Measurements from ENCODE around the gene LENG1. TPM values are rescaled to one million over a fixed set of nuclear protein-coding genes. Genes with fewer than 3 reads are reported as not detected.

LENG1 gene
- total and polyA plus RNA-seq, 9 of the 15 experiments (the other 6 are each of a cell fraction or from before 2014, with no cell fraction given): 0.30 to 10.5 (median 4.7) TPM

DNA sequence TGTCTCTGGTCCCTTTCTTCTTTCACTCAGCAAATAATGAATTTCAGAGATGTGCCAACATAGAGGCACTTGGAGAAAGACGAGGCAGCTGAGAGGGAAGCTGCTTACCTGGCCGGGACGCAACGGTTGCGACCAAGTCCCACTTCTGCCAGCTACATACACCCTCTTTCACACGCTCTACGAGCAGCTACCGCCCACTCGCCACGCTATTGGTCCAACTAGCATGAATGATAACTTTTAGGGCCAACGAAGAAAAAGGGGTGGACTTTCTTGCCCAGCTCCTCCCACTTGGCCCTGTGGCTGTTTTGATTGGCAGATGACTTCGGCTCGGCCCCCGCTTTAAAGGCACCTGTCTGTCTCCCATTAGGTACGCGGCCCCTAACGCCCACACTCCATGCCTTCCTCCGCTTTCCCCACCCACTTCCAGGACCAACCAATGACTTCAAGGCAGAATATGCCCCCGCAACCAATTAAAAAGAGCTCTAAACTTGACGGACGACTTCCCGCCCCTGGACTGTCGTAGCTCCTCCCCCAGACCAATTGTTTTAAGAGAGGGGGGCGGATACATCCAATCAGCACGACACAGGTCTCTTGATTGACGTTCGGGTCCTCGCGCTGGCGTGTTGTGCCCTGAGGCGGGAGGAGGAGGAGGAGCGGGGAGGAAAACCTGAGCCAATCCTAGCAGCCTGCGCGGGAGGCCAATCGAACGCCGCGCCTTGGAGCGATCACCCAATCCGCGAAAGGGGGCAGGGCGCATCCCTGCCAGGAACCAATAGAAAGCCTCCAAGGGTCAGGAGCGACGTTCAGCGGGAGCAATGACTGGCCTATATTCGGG, 22.4 kb downstream of the LENG1 start (continued):
- TF ChIP-seq, protein P1, sequence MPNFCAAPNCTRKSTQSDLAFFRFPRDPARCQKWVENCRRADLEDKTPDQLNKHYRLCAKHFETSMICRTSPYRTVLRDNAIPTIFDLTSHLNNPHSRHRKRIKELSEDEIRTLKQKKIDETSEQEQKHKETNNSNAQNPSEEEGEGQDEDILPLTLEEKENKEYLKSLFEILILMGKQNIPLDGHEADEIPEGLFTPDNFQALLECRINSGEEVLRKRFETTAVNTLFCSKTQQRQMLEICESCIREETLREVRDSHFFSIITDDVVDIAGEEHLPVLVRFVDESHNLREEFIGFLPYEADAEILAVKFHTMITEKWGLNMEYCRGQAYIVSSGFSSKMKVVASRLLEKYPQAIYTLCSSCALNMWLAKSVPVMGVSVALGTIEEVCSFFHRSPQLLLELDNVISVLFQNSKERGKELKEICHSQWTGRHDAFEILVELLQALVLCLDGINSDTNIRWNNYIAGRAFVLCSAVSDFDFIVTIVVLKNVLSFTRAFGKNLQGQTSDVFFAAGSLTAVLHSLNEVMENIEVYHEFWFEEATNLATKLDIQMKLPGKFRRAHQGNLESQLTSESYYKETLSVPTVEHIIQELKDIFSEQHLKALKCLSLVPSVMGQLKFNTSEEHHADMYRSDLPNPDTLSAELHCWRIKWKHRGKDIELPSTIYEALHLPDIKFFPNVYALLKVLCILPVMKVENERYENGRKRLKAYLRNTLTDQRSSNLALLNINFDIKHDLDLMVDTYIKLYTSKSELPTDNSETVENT (CRISPR knock-in tag; IDR thresholded peaks at IDR 0.05): peak; percentile 9; the same call in 1 of the 2 replicates
- TF ChIP-seq SRSF7 (optimal IDR thresholded peaks at IDR 0.05; ENCODE audit: low read depth, low read length) (no peak), ZNF384 (IDR thresholded peaks at IDR 0.05; ENCODE audit: low read depth, low read length) (no peak), SAFB (IDR thresholded peaks at IDR 0.05; ENCODE audit: borderline replicate concordance, low read depth, low read length) (no peak), TCF3 (CRISPR knock-in tag; IDR thresholded peaks at IDR 0.05) (no peak), ATF7 (IDR thresholded peaks at IDR 0.05) (peak; percentile 83), SIRT6 (IDR thresholded peaks at IDR 0.05; ENCODE audit: low read depth, low read length) (no peak), ZNF668 (CRISPR knock-in tag; IDR thresholded peaks at IDR 0.05) (no peak), KDM5B (IDR thresholded peaks at IDR 0.05; ENCODE audit: insufficient replicate concordance, low read depth, low read length) (peak; percentile 79), PTTG1 (tag; IDR thresholded peaks at IDR 0.05; ENCODE audit: low read depth) (no peak), ZBED1 (IDR thresholded peaks at IDR 0.05) (no peak), ZZZ3 (IDR thresholded peaks at IDR 0.05) (no peak), ZNF41 (CRISPR knock-in tag; conservative IDR thresholded peaks at IDR 0.05) (no peak), RBM34 (IDR thresholded peaks at IDR 0.05; ENCODE audit: borderline replicate concordance, insufficient read depth, low read length) (no peak), XRCC5 (IDR thresholded peaks at IDR 0.05; ENCODE audit: low read depth, low read length) (0 out of 2 replicates have a peak, but pooled peaks have one; percentile 24), MTA3 (IDR thresholded peaks at IDR 0.05; ENCODE audit: borderline replicate concordance) (peak; percentile 75; the same call in 1 of the 2 replicates)
- TF ChIP-seq, protein P2, sequence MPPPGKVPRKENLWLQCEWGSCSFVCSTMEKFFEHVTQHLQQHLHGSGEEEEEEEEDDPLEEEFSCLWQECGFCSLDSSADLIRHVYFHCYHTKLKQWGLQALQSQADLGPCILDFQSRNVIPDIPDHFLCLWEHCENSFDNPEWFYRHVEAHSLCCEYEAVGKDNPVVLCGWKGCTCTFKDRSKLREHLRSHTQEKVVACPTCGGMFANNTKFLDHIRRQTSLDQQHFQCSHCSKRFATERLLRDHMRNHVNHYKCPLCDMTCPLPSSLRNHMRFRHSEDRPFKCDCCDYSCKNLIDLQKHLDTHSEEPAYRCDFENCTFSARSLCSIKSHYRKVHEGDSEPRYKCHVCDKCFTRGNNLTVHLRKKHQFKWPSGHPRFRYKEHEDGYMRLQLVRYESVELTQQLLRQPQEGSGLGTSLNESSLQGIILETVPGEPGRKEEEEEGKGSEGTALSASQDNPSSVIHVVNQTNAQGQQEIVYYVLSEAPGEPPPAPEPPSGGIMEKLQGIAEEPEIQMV (tag; conservative IDR thresholded peaks at IDR 0.05; ENCODE audit: low read depth): peak; percentile 96
- TF ChIP-seq, protein P3, sequence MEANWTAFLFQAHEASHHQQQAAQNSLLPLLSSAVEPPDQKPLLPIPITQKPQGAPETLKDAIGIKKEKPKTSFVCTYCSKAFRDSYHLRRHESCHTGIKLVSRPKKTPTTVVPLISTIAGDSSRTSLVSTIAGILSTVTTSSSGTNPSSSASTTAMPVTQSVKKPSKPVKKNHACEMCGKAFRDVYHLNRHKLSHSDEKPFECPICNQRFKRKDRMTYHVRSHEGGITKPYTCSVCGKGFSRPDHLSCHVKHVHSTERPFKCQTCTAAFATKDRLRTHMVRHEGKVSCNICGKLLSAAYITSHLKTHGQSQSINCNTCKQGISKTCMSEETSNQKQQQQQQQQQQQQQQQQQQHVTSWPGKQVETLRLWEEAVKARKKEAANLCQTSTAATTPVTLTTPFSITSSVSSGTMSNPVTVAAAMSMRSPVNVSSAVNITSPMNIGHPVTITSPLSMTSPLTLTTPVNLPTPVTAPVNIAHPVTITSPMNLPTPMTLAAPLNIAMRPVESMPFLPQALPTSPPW (CRISPR knock-in tag; IDR thresholded peaks at IDR 0.05): peak; percentile 90
- TF ChIP-seq, protein P4, sequence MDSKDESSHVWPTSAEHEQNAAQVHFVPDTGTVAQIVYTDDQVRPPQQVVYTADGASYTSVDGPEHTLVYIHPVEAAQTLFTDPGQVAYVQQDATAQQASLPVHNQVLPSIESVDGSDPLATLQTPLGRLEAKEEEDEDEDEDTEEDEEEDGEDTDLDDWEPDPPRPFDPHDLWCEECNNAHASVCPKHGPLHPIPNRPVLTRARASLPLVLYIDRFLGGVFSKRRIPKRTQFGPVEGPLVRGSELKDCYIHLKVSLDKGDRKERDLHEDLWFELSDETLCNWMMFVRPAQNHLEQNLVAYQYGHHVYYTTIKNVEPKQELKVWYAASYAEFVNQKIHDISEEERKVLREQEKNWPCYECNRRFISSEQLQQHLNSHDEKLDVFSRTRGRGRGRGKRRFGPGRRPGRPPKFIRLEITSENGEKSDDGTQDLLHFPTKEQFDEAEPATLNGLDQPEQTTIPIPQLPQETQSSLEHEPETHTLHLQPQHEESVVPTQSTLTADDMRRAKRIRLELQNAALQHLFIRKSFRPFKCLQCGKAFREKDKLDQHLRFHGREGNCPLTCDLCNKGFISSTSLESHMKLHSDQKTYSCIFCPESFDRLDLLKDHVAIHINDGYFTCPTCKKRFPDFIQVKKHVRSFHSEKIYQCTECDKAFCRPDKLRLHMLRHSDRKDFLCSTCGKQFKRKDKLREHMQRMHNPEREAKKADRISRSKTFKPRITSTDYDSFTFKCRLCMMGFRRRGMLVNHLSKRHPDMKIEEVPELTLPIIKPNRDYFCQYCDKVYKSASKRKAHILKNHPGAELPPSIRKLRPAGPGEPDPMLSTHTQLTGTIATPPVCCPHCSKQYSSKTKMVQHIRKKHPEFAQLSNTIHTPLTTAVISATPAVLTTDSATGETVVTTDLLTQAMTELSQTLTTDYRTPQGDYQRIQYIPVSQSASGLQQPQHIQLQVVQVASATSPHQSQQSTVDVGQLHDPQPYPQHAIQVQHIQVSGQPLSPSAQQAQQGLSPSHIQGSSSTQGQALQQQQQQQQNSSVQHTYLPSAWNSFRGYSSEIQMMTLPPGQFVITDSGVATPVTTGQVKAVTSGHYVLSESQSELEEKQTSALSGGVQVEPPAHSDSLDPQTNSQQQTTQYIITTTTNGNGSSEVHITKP (IDR thresholded peaks at IDR 0.05; ENCODE audit: partially characterized antibody): peak; percentile 59

Measured in K562 (cell line).